ENCODE measurements around the gene SLC6A20. TPM values are rescaled to one million over a fixed set of nuclear protein-coding genes. Genes with fewer than 3 reads are reported as not detected.
A peak's percentile ranks its signal among the peaks of the same experiment; 100 is the strongest.

SLC6A20 gene
- total and polyA plus RNA-seq, 7 experiments from 2014 or later: not detected

DNA sequence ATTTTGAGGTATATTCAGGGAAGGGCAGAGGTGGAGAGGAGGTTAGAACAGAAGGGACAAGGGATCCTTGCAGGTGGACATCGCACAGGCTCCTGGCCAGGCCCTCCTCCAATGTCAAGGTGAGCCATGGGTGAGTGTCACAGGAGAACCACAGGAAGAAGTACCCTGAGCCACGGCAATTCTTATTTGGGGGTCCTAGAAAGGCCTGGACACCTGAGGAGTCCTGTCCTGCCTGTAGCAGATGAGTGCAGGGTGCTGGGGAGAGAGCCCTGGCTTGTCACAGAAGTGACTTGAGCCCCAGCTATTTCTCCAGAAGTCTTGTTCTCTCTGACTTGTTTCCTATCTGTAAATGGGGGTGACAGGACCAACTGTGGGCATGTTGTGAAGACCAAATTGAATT is 4.3 kb downstream of the SLC6A20 start:
- no peak for DNase-seq
- Histone ChIP-seq H3K4me3 (ENCODE audit: low read length) (no peak overlapping the region), H3K9me3 (ENCODE audit: control insufficient read depth in 2 of 3, low read length in 3 of 3) (no peaks in the 10 kb centered on the region), H3K36me3 (ENCODE audit: control insufficient read depth in 2 of 3, insufficient read depth in 3 of 3, low read length in 3 of 3) (no peaks in the 10 kb centered on the region), H3K27ac (ENCODE audit: low read depth, low read length) (no peak overlapping the region), H3K4me1 (ENCODE audit: control insufficient read depth in 2 of 2, insufficient read depth in 2 of 2, low read length in 2 of 2) (peaks cover 0 to 5% of the 10 kb centered on the region in 2 donors), H3K27me3 (ENCODE audit: control insufficient read depth in 2 of 2, insufficient read depth in 2 of 2, low read length in 2 of 2) (peaks cover 5 to 12% of the 10 kb centered on the region in 2 donors)
- peaks cover 4 to 18% (median 9%) of the 10 kb centered on the region in 7 donors for H3K4me1 Mint-ChIP-seq
- no peak overlapping the region for H3K4me3 Mint-ChIP-seq
- H3K27me3 Mint-ChIP-seq: peaks cover 27 to 74% (median 29%) of the 10 kb centered on the region in 5 donors
- ChIA-PET POLR2A (no interaction called here), CTCF (no interaction called here)
- intact Hi-C loops (cut with micrococcal nuclease): no loop called here
- H3K27ac Mint-ChIP-seq: no peak overlapping the region
- peaks cover 0 to 12% (median 1%) of the 10 kb centered on the region in 5 donors for H3K36me3 Mint-ChIP-seq
- ATAC-seq: no peak
- peaks cover 0 to 25% (median 12%) of the 10 kb centered on the region in 11 donors for H3K9me3 Mint-ChIP-seq

DNA sequence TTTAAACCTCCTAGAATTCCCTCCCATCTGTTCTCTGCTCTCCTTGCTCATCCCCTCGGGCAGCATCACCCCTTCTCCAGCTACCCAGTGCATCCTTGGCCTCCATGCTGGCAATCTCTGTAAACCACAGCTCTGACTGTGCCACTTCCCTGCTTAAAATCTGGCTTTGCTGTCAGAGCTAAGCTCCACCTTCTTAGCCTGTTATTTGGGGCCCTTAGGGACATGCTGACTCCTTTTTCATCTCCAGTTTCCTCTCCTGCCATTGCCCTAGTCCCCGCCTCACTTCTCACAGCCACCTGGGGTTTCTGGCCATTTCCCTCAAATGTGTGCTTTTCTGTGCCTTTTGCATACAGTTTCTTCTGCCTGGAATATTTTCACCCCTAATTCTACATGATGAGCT is 5.7 kb downstream of the SLC6A20 start:
- Histone ChIP-seq H3K36me3 (ENCODE audit: control insufficient read depth in 2 of 3, insufficient read depth in 3 of 3, low read length in 3 of 3) (no peaks in the 10 kb centered on the region), H3K27ac (ENCODE audit: low read depth, low read length) (no peak overlapping the region), H3K27me3 (ENCODE audit: control insufficient read depth in 2 of 2, insufficient read depth in 2 of 2, low read length in 2 of 2) (peaks cover 4% of the 10 kb centered on the region in 2 donors), H3K4me1 (ENCODE audit: control insufficient read depth in 2 of 2, insufficient read depth in 2 of 2, low read length in 2 of 2) (no peaks in the 10 kb centered on the region), H3K9me3 (ENCODE audit: control insufficient read depth in 2 of 3, low read length in 3 of 3) (no peaks in the 10 kb centered on the region), H3K4me3 (ENCODE audit: low read length) (no peak overlapping the region)
- no peak overlapping the region for H3K27ac Mint-ChIP-seq
- no peak for DNase-seq
- intact Hi-C loops (cut with micrococcal nuclease): no loop called here
- ChIA-PET CTCF (no interaction called here), POLR2A (no interaction called here)
- H3K4me3 Mint-ChIP-seq: no peak overlapping the region
- peaks cover 2 to 9% (median 5%) of the 10 kb centered on the region in 7 donors for H3K4me1 Mint-ChIP-seq
- no peak for ATAC-seq
- H3K36me3 Mint-ChIP-seq: peaks cover 0 to 12% (median 1%) of the 10 kb centered on the region in 5 donors
- H3K27me3 Mint-ChIP-seq: peaks cover 19 to 74% (median 24%) of the 10 kb centered on the region in 5 donors
- peaks cover 0 to 26% (median 12%) of the 10 kb centered on the region in 11 donors for H3K9me3 Mint-ChIP-seq

DNA sequence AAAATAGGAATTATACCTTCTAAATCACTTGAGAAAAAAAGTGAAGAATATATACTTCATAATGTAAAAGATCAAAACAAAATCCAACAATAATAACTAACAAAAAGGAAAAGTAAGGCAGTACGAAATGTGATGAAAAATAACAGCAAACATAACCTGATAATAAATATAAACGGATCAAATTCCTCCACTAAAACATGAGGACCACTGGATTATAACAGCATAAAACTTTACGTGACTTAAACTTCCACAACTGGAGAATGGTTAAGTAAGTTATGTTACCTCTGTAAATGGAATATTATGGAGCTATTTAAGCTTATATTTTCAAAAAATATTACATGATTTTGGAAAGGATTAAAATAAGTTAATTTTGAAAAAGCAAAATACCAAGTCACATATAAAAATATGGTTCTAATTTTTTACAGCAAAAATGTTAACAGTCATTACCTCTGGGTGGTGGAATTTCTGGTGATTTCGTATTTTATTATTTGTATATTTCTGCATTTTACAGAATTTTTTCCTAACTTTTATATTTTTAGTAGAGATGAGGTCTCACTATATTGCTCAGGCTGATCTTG is 7.0 kb downstream of the SLC6A20 start:
- H3K9me3 ChIP-seq (ENCODE audit: control insufficient read depth in 2 of 3, low read length in 3 of 3): no peaks in the 10 kb centered on the region
- no peak overlapping the region for H3K4me3 ChIP-seq (ENCODE audit: low read length)
- no peak for ATAC-seq
- no peaks in the 10 kb centered on the region for H3K4me1 Mint-ChIP-seq
- ChIA-PET POLR2A (interaction anchor here (0.6 kb wide), 1 partner anchor 440 kb away, joined by 4 read pairs; no protein-coding TSS in a partner anchor), CTCF (no interaction called here)
- no peak overlapping the region for H3K27ac ChIP-seq (ENCODE audit: low read depth, low read length)
- H3K27me3 Mint-ChIP-seq: peaks cover 7 to 66% (median 12%) of the 10 kb centered on the region in 5 donors
- peaks cover 0 to 12% (median 1%) of the 10 kb centered on the region in 5 donors for H3K36me3 Mint-ChIP-seq
- DNase-seq: no peak
- no peak overlapping the region for H3K27ac Mint-ChIP-seq
- intact Hi-C loops (cut with micrococcal nuclease): no loop called here
- H3K9me3 Mint-ChIP-seq: peaks cover 0 to 39% (median 14%) of the 10 kb centered on the region in 11 donors
- no peaks in the 10 kb centered on the region for H3K36me3 ChIP-seq (ENCODE audit: control insufficient read depth in 2 of 3, insufficient read depth in 3 of 3, low read length in 3 of 3)
- no peaks in the 10 kb centered on the region for H3K27me3 ChIP-seq (ENCODE audit: control insufficient read depth in 2 of 2, insufficient read depth in 2 of 2, low read length in 2 of 2)
- no peak overlapping the region for H3K4me3 Mint-ChIP-seq
- H3K4me1 ChIP-seq (ENCODE audit: control insufficient read depth in 2 of 2, insufficient read depth in 2 of 2, low read length in 2 of 2): no peaks in the 10 kb centered on the region

DNA sequence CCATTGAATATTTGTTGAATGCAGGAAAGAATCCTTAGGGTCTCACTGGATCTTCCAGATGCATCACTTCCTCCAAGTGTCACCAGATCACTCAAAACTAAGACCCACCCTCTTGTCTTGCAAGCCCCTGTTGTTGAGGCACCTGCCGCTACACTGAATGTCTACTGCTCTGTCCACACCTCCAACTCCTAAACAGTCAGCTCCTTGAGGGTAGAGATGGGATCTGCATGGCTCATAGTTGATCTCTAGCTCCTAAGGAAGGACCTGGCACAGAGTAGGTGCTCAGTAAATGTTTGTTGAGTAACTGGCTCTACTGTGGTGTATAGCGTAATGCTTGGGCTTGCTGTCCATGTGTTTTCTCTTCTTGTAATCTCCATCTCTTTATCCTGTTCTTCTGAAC is 8.8 kb downstream of the SLC6A20 start:
- ChIA-PET CTCF (no interaction called here), POLR2A (no interaction called here)
- H3K27ac ChIP-seq (ENCODE audit: low read depth, low read length): no peak overlapping the region
- no peaks in the 10 kb centered on the region for H3K27me3 ChIP-seq (ENCODE audit: control insufficient read depth in 2 of 2, insufficient read depth in 2 of 2, low read length in 2 of 2)
- H3K9me3 ChIP-seq (ENCODE audit: control insufficient read depth in 2 of 3, low read length in 3 of 3): no peaks in the 10 kb centered on the region
- Mint-ChIP-seq H3K27ac (no peak overlapping the region), H3K36me3 (peaks cover 0 to 12% (median 1%) of the 10 kb centered on the region in 5 donors), H3K4me3 (peak overlapping the region in 1 of 10 donors; percentile 31), H3K4me1 (no peaks in the 10 kb centered on the region), H3K27me3 (peaks cover 0 to 54% (median 6%) of the 10 kb centered on the region in 5 donors), H3K9me3 (peaks cover 0 to 45% (median 14%) of the 10 kb centered on the region in 11 donors)
- intact Hi-C loops (cut with micrococcal nuclease): no loop called here
- no peaks in the 10 kb centered on the region for H3K36me3 ChIP-seq (ENCODE audit: control insufficient read depth in 2 of 3, insufficient read depth in 3 of 3, low read length in 3 of 3)
- no peak overlapping the region for H3K4me3 ChIP-seq (ENCODE audit: low read length)
- ATAC-seq (no peak), DNase-seq (no peak)
- no peaks in the 10 kb centered on the region for H3K4me1 ChIP-seq (ENCODE audit: control insufficient read depth in 2 of 2, insufficient read depth in 2 of 2, low read length in 2 of 2)

DNA sequence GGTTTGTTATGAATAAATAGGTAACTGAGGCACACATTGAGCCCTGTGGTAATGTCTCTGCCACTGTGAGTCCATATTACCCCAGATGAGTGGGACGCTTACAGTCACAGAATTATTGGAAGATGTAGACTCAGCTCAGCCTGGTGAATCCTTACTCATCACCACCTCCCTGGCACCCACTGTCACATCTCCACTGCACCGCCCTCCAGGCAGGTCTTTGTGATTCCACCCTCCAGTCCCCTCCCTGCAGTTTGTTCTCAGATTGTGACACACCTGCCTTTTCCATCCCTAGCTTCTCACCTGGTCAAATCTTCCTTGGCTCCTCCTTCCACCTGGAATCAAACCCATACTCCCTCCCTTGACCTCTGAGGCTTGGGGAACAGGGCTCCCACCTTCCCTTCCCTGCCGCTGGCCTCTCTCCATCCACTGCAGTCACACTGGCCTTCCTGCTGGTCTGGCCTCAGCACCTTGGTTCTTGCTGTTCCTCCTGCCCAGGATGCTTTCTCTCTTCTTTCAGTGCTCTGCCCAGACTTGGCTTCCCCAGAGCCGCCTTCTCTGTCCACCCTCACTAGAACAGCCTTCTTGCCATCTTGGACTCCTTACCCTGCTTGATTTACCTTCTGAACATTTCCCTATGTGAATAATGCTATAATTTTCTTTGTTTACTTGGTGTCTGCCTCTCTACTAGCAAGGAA is 9.4 kb downstream of the SLC6A20 start:
- Histone ChIP-seq H3K4me1 (ENCODE audit: control insufficient read depth in 2 of 2, insufficient read depth in 2 of 2, low read length in 2 of 2) (no peaks in the 10 kb centered on the region), H3K9me3 (ENCODE audit: control insufficient read depth in 2 of 3, low read length in 3 of 3) (no peaks in the 10 kb centered on the region), H3K27ac (ENCODE audit: low read depth, low read length) (no peak overlapping the region), H3K4me3 (ENCODE audit: low read length) (no peak overlapping the region), H3K36me3 (ENCODE audit: control insufficient read depth in 2 of 3, insufficient read depth in 3 of 3, low read length in 3 of 3) (no peaks in the 10 kb centered on the region), H3K27me3 (ENCODE audit: control insufficient read depth in 2 of 2, insufficient read depth in 2 of 2, low read length in 2 of 2) (no peaks in the 10 kb centered on the region)
- Mint-ChIP-seq H3K4me1 (no peaks in the 10 kb centered on the region), H3K9me3 (peaks cover 0 to 45% (median 14%) of the 10 kb centered on the region in 11 donors), H3K27ac (no peak overlapping the region), H3K4me3 (peak overlapping the region in 1 of 10 donors; percentile 31), H3K36me3 (peaks cover 0 to 12% (median 1%) of the 10 kb centered on the region in 5 donors), H3K27me3 (peaks cover 0 to 50% (median 6%) of the 10 kb centered on the region in 5 donors)
- DNase-seq (no peak), ATAC-seq (no peak)
- ChIA-PET CTCF (no interaction called here), POLR2A (no interaction called here)
- intact Hi-C loops (cut with micrococcal nuclease): no loop called here

DNA sequence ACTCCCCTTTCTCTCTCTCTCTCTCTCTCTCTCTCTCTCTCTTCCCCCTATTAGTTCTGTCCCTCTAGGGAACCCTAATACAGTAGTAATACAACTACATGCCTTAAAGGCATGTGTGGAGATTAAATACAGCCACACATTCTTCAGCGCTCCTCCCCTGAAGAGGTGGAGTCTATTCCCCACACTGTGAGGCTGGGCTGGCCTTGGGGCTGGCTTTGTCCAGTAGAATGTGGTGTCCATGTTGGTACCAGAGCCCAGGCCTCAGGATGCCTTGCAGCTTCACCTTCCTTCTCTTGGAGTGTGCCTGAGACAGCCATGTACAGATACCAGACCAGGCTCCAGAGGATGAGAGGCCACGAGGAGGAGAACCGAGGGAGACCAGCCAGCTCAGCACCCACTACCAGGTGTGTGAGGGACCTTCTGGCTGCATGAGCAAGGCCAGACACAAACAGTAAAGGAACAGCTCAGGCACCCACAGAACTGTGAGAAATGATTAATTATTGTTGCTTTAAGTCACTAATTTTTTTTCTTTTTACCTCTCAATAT is 10.7 kb downstream of the SLC6A20 start:
- CTCF ChIA-PET: no interaction called here

More for the DNA sequence above, 10.7 kb downstream of the SLC6A20 start:
- H3K36me3 ChIP-seq (ENCODE audit: control insufficient read depth in 2 of 3, insufficient read depth in 3 of 3, low read length in 3 of 3): no peaks in the 10 kb centered on the region
- no peak overlapping the region for H3K4me3 ChIP-seq (ENCODE audit: low read length)
- H3K27ac ChIP-seq (ENCODE audit: low read depth, low read length): no peak overlapping the region
- no peaks in the 10 kb centered on the region for H3K4me1 Mint-ChIP-seq
- no peak for ATAC-seq
- no peak overlapping the region for H3K4me3 Mint-ChIP-seq
- intact Hi-C loops (cut with micrococcal nuclease): no loop called here
- no peak overlapping the region for H3K27ac Mint-ChIP-seq
- H3K27me3 Mint-ChIP-seq: peaks cover 0 to 40% (median 3%) of the 10 kb centered on the region in 5 donors
- peaks cover 0 to 42% (median 14%) of the 10 kb centered on the region in 11 donors for H3K9me3 Mint-ChIP-seq
- POLR2A ChIA-PET: interaction anchor here (0.6 kb wide), 1 partner anchor 302 kb away, joined by 3 read pairs; no protein-coding TSS in a partner anchor
- no peaks in the 10 kb centered on the region for H3K27me3 ChIP-seq (ENCODE audit: control insufficient read depth in 2 of 2, insufficient read depth in 2 of 2, low read length in 2 of 2)
- no peaks in the 10 kb centered on the region for H3K9me3 ChIP-seq (ENCODE audit: control insufficient read depth in 2 of 3, low read length in 3 of 3)
- no peak for DNase-seq
- H3K4me1 ChIP-seq (ENCODE audit: control insufficient read depth in 2 of 2, insufficient read depth in 2 of 2, low read length in 2 of 2): no peaks in the 10 kb centered on the region
- peaks cover 0 to 10% (median 1%) of the 10 kb centered on the region in 5 donors for H3K36me3 Mint-ChIP-seq
